Stimulated activated CD4-positive, alpha-beta T cell treated with anti-CD3 and anti-CD28 coated beads, TNF-alpha, amount 100 ng/mL, for 48 hours (primary cell): ENCODE measurements around the gene ZNF582.
A peak's percentile ranks its signal among the peaks of the same experiment; 100 is the strongest.

Source experiments
- DNase-seq, 3 donors: peaks; one replicate each; pipeline ENCODE4 v3.0.0-alpha.2; 2020; ENCODE audit warnings: low read depth in 3 of 3

ZNF582 gene

DNA sequence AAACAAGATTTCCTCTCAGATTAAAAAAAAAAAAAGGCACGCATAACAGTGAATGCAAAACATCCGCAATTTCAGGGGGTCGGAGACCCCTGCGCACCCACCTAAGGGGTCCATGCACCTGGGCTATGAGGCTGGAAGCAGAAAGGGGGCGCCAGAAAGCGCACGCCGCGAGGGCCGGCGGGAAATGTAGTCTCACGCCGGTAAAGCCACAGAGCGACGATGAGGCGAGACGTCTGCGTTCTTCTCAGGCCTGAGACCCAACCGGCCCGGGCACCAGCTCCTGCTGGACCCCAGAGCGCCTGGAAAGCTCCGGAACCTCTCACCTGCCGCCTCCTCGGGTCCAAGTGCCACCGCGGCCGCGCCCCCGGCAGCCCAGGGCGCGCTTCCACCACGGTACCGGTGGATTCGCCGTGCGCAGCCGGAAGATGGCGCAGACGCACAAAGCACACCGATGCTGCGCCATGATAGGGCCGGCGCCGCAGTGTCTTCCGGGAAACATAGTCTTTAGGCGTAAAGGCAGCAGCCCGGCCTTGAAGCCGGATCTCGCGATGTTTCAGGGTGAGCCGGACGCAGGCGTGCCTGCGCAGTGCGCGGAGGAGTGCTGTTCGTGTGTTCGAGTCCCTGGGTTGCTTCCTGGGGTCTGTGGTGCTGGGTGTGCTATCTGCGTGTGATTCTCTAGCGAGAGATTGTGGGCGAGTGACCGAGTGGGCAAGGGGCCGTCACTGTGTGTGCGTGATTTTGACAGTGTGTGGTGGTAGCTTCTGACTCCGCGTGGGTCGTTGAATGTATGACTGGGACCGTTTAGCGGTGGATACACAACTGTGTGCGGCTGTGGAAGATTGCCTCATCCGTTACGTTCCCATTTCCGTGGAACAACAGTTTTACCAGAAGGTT, at the start of gene ZNF582:
TSS of gene ZNF582 (minus strand) at position 416 of the 894 bp plus-strand sequence. CDS start 1,782 bp downstream, outside the sequence.
- peak; percentile 83 to 89 (median 87) for DNase-seq

GRCh38 chr19:56441206-56441792, 48.0 kb upstream of the ZNF582 start:
- DNase-seq: no peak

DNA sequence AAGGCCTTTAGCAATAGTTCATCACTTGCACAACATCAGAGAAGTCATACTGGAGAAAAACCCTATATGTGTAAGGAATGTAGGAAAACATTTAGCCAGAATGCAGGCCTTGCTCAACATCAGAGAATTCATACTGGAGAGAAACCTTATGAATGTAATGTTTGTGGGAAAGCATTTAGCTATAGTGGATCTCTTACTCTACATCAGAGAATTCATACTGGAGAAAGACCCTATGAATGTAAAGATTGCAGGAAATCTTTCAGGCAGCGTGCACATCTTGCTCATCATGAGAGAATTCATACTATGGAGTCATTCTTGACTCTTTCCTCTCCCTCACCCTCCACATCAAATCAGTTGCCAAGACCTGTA, 30.6 kb upstream of the ZNF582 start:
- DNase-seq: no peak

DNA sequence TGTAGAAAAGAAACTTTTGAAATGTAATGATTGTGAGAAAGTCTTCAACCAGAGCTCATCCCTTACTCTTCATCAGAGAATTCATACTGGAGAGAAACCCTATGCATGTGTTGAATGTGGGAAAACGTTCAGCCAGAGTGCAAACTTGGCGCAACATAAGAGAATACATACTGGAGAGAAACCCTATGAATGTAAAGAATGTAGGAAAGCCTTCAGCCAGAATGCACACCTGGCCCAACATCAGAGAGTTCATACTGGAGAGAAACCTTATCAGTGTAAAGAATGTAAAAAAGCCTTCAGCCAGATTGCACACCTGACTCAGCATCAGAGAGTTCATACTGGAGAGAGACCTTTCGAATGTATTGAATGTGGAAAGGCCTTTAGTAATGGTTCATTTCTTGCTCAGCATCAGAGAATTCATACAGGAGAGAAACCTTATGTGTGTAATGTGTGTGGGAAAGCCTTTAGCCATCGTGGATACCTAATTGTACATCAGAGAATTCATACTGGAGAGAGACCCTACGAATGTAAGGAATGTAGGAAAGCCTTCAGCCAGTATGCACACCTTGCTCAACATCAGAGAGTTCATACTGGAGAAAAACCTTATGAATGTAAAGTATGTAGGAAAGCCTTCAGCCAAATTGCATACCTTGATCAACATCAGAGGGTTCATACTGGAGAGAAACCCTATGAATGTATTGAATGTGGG, 30.1 kb upstream of the ZNF582 start:
- DNase-seq: no peak

GRCh38 chr19:56405062-56405461, 11.7 kb upstream of the ZNF582 start:
- DNase-seq: no peak

- no peak for DNase-seq
Measured at GRCh38 chr19:56404705-56405056, 11.3 kb upstream of the ZNF582 start.

DNA sequence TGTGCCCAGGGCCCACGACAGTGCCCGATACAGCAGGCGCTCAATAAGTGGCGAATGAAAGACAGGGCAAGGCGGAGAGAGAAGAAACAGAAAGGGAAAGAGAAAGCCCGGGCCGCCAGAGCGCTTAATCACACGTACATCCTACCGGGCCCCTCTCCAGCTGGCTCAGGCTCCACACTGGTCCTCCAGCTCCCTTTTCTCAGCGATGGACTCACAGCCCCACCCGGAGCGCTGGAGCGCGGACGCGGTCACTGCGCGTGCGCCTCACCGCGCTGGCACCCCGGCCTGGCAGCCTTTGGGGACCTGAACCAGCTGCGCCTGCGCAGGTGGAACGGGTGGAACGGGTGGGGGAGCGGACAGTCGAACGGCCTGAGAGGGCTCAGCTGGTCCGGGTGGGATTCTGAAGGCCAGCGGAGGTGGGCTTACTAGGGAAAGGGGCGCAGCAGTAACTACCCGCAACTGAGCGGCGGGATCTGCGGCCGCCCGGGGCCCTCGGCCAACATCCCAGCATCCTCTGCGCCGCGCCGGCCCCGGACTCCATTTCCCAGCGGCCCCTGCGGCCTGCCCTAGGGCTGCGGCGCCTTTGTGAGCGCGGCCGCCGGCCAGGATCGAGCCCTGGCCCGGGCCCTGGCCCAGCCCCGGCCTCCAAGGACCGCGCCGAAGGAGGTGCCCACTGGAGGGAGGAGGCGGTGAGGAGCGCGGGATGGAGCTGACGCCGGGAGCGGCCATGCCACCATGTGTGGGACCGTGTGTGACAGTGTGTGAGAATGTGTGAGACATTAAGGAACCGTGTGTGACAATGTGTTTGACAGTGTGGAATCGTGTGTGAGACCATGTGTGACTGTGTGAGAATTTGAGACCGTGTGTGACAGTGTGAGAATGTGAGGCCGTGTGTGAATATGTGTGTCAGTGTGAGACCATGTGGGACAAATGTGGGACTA, 10.7 kb upstream of the ZNF582 start, which contains the start of gene ZNF583:
TSS of gene ZNF583 (plus strand) at position 569 of the 941 bp plus-strand sequence. CDS start 2,783 bp downstream, outside the sequence.
- DNase-seq: peak; percentile 80 to 83 (median 81)

DNA sequence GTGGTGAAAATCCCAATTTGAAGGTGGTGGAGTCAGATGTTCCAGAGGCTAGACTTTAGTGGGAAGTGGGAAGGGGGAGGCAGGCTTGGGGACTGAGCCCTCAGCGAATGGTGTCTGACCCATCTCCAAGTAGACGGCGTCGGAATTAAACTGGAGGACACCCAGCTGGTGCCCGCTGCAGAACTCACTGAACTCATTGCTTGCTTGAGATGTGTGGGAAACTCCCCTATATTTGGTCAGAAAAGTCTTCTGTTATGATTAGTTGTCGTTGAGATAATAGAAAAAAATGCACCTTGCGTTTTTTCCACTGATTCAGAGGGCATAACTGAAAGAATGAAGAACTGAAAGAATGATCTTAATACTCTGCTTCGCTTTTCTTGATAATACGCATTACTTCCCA, 9.9 kb upstream of the ZNF582 start:
- DNase-seq: no peak

DNA sequence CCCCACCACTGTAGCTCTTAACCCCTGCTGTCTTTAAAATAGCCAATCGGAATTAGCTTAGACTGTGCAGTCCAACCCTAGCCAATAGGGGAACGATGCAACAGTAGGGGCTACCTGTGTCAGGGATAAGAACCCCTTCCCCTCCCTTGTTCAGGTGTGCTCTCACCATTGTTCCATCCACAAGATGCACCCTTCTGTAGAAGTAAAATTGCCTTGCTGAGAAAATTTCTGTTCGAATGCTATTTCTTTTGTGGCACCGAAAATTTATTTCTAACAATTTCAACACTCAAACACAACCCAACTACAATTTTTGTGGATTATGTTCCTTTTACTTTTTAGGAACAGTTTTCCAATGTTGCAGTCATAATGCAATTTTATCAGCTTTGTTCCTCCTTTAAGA, 7.2 kb upstream of the ZNF582 start:
- no peak for DNase-seq

GRCh38 chr19:56398809-56399208, 5.5 kb upstream of the ZNF582 start:
- DNase-seq: no peak

DNA sequence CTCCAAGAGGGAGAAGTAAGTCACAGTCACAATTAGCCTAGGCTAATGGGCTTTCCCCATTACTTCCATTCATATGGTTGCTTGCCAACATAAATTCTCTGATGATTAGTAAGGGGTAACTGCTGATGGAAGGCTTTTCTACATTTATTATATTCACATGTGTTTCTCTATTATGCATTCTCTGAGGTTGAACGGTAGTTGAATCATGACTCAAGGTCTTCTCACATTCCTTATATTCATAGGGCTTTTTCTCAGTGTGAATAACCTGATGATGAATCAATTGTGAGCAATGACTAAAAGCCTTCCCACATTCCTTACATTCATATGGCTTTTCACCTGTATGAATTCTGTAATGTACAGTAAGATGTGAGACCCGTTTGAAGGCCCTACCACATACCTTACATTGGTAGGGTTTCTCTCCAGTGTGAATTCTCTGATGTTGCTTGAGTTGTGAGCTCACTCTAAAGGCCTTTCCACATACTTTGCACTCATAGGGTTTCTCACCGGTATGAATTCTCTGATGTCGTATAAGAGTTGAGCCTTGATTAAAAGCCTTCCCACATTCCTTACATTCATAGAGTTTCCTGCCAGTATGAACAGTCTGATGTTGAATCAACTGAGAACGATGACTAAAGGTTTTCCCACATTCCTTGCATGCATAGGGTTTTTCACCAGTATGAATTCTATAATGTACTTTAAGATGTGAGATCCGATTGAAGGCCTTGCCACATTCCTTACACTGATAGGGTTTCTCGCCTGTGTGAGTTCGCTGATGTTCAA, 9.3 kb downstream of the ZNF582 start:
- no peak for DNase-seq

GRCh38 chr19:56377105-56377924, 16.0 kb downstream of the ZNF582 start:
- DNase-seq: no peak

DNA sequence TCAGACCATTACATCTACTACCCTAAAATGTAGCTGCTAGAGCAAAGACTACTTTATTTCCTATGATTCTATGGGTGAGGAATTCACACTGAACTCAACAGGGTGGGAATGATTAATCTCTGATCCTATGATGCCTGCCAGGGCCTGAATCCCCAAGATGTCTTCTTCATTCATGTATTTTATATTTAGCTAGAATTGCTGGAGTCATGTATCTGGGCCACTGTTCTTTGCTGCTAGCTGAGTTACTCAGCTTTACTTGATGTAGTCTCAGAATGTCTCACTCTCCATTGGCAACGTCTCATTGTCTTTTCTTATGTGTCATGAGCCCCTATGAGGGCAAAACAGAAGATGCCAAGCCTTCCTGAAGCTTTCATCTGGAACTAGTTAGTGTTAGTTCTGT, 21.1 kb downstream of the ZNF582 start:
- no peak for DNase-seq

DNA sequence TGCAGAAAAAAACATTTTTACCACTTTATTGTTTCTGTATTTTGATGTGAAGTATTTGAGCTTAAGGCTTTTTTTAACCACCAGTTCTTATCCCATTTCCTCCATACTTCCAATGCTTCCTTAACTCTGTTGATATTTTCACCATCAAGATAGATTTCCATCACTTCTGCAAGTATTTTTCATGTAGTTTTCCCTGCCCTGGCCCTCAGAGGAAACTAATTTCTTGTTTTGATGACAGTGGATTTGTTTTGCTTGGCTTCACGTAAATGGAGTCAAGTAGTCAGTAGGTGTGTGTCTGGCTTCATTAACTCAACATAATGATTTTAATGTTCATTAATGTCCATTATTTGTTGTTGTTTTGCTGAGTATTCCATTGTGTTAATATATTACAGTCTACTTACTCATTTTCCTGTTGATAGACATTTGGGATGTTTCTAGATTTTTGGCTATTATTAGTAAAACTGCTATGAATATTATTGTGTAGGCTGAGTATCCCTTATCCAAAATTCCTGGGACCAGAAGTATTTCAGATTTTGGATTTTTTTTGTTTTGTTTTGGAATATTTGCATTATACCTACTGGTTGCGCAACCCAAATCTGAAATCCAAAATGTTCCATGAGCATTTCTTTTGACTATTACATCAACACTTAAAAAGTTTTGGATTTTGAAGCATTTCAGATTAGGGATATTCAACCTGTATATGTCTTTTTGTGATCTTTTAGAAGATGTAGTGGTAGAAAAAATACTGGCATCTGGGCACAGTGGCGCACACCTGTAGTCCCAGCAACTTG, 23.3 kb downstream of the ZNF582 start:
- no peak for DNase-seq

DNA sequence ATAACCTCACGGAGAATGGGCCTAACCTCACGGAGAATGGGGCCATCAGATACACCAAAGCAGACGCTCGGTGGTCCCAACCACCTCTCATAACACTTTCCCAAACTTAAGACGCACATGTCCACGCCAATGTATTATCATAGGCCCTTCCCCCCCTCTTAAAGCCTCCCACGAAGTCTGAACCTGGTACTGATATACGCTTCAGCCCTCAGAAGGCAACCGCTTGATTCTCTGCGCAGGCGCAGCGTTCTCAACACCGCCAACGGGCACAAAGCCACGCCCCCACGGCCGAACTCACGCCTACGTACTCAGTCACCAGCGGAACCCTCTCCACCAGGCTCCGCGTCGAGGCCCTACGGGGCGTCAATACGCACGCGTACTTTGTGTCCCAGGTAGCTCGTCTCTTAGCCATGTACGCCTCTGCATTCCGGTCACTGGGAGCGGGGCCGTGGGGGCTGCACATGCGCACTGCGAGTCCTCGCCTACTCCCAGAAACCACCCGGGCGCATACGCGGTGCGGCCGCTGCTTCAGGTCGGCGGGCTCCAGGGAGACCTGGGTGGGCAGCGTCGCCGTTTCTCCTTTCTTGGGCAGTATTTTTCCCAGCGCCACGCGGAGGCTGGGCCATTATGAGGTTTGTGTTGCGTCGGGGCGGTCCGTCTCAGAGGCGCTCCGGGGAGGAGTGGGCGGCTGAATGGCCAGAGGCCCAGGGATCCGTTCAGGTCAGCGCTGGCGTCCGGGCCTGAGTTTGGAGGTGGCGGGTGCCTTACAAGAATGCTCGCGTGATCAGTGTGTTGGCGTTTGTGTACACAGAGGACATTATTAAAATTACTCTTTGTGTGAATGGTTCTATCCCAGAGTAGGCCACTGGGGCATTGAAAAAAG, 25.3 kb downstream of the ZNF582 start:
- DNase-seq: peak; percentile 50 to 82 (median 72)

DNA sequence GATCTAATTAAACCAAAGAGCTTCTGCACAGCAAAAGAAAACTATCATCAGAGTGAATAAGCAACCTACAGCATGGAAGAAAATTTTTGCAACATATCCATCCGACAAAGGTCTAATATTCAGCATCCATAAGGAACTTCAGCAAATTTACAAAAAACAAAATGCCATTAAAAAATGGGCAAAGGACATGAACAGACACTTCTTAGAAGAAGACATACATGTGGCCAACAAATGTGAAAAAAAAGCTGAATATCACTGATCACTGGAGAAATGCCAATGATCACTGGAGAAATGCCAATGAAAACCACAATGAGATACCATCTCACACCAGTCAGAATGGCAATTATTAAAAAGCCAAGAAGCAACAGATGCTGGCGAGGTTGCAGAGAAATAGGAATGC, 32.5 kb downstream of the ZNF582 start:
- no peak for DNase-seq

DNA sequence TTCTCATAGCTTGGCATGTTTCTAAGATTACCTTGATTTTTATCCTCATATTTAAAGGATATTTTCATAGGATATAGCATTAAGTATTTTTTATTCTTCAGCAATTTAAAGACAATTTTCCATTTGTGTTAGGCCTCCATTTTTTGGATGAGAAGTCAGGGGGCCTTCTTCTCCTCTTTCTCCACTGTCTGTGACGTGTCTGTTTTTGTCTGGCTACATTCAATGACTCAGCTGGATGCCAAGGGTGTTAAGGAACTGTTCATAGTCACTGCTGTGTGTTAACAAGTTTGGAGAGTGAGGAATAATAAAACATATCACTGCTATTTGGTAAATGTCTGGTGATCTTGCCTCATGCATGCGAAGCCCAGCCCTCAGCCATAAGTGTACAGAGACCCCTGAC, 36.4 kb downstream of the ZNF582 start:
- DNase-seq: no peak

DNA sequence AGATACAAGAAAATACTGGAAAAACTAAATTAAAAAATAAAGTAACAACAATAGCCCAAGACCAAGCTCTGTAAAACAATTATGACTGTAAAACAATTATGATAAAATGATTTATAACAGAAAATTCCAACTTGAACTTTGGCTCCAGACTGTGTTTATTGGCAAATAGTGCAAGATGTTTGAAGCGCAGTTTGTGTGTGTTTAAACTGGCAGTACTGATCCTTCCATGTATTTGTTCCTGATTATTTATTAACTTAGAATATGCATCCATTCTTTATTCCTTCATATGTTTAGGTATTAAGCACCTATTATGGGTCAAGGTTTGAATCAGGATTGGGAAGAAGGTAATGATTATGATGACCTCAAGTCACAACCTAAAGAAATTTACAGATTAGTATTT, 37.8 kb downstream of the ZNF582 start:
- DNase-seq: no peak
